IPS-NIHi7 (cell line): Measurements from ENCODE around the gene ECT2L.

Source experiments
- DNase-seq: peaks from one replicate; pipeline ENCODE4 v3.0.0; 2012; ENCODE audit warnings: mixed read lengths; ENCODE audit errors: extremely low spot score

ECT2L gene

DNA sequence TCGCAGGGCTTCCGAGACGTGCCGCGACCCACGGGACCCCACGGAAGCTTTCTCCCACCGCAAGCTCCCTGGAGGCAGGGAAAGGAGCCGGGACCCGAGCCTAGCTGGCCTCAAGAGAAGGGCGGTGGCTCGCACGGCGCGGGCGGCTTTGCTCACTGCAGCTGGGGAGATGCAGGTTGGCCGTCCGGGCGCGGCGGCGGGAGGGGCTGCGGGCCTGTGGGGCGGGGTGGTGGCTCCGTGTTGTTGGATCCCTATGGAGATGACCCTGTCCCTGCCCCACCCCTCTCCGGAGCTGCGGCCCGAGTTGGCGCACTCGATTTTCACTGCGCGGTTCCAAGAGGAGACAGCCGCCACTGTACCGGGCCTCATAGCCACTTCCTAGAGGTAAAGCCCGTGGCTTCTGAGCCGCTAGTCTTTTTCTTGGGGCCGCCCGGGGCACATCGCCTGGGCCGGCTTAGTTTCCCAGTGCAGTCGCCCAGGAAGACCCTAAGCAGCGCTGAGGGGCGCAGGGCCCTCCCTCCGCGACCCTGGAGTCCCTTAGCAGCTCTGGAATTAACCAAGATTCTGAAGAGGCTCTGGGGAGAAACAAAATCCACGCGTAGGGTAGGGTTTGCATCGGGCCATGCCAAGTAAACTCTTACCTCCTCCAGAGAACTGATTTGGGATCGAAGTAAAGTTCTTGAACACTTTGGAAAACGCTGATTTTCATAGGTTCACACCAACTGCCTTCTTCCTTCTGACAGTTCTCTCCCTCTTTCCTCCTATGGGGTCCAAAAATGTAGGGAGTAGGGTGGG, at the start of gene ECT2L:
ECT2L (plus strand) TSS at position 279 of the 795 bp plus-strand sequence. CDS start 17,188 bp downstream, outside the sequence.
- DNase-seq, result peak; percentile 81

DNA sequence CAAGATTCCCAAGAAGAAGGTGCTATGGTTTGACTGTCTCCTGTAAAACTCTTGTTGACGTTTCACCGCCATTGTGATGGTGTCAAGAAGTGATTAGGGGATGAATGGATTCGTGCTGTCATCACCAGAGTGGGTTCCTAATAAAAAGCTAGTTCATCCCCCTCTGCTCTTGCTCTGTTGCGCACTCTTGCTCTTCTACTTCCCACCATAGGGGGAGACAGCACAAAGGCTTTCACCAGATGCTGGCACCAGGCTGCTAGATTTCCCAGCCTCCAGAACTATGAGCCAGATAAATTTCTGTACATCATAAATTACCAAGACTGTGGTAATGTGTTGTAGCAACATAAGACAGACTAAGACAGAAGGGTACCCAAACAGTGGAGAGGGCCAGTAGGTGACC, 43.9 kb upstream of the ECT2L start:
- DNase-seq, result peak; percentile 74

- no peak for DNase-seq
These were observed 38.8 kb upstream of the ECT2L start for GRCh38 chr6:138757136-138757535.

GRCh38 chr6:138765896-138766655, 29.8 kb upstream of the ECT2L start:
- DNase-seq, result peak; percentile 31

DNA sequence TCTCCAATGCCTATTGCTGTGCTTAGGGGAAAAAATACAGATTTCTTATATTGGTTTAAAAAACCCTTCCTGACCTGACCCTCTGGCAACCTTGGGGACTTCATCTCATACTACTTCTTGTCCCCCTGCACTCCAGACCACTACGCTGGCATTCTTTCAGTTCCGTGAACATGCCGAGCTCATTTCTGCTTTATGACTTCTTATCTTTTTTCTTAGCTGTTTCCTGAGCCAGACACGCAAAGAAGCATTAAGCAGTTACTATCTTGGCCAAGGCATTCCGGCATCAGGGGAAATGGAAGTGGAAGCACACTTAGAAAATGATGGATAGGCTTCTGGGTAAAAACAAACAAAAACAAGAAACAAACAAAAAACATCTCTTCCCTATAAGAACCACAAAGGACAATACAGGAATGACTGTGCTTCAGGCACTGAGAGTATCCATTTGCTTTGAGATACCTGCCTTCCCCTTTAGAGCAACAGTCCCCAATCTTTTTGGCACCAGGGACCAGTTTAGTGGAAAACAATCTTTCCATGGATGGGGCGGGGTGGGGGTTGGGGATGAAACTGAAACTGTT, 26.7 kb upstream of the ECT2L start:
- no peak for DNase-seq

- DNase-seq, result no peak
These were observed 23.2 kb upstream of the ECT2L start for GRCh38 chr6:138772596-138773176.

- peak; percentile 95 for DNase-seq
These were observed 22.5 kb upstream of the ECT2L start, which contains the start of gene CCDC28A for GRCh38 chr6:138773177-138774091. TSS of gene CCDC28A (plus strand) at chr6:138773769. CDS start at chr6:138776121, 2,352 bp downstream.

GRCh38 chr6:138774370-138774769, 21.5 kb upstream of the ECT2L start:
- DNase-seq, result no peak

- DNase-seq, result no peak
These were observed 19.2 kb upstream of the ECT2L start for GRCh38 chr6:138776659-138777058.

DNA sequence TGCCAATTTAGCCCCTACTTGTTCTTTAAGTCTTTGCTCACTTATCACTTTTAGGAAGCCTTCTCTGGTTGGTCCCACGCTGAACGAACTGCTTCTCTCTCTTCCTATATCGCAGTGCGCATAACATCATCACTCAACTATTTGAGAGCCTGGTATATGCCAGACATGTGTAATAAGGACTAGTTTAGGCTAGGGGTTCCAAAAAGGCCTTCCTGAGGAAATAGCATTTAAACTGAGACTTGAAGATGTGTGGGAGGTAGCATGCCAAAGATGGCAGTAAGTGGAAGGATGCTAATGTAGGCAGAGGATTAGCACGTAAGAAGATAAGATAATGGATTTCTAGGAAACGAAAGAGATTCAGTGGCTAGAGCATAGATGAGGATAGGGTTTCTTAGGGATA, 17.6 kb upstream of the ECT2L start:
- no peak for DNase-seq

GRCh38 chr6:138782243-138782642, 13.6 kb upstream of the ECT2L start:
- DNase-seq, result no peak

DNA sequence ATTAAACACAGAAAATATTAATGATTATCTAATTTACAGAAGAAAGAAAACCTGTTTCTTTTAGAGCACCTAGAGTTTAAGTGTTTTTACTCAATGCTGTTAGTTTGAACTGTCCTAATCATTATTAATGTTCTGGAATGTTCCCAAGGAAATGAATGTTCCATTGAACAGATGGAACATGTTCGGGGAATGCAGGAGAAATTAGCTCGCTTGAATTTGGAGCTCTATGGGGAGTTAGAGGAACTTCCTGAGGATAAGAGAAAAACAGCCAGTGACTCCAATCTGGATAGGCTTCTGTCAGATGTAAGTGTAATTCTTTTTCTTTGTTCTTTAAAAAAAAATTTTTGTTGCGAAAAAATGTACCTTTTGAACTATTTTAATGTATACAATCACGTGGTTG, 10.8 kb upstream of the ECT2L start:
- no peak for DNase-seq

DNA sequence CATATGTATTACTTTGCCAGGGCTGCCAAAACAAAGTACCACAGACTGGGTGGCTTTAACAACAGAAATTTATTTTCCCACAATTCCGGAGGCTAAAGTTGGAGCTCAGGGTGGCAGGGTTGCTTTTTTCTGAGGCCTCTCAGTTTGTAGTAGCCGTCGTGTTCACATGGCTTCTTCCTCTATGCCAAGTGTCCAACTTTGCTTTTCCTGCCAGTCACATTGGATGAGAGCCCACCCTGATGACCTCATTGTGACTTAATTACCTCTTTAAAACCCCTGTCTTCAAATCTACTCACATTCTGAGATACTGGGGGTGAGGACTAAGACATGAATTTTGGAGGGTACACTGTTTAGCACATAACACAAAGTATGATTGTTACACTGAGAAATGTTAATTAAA, 9.9 kb upstream of the ECT2L start:
- no peak for DNase-seq

GRCh38 chr6:138787138-138787537, 8.7 kb upstream of the ECT2L start:
- no peak for DNase-seq

DNA sequence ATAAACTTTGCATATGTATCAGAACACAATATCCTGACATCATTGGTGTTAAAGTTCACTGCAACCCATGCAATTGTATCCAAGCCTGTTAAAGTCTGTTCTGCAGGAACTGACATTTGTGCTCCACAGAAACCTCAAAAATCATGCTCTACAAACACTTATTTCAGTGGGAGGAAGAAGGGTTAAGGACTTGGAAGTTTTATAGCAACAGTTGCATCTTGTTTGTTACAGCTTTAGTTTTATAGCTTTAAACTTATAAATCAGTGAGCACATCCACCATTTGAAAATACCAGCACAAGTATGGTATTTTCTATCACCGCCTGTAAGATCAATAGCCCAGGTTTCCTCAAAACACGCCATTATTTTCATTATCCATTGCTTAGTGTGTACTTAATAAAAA, 884 bp downstream of the ECT2L start:
- DNase-seq, result no peak

DNA sequence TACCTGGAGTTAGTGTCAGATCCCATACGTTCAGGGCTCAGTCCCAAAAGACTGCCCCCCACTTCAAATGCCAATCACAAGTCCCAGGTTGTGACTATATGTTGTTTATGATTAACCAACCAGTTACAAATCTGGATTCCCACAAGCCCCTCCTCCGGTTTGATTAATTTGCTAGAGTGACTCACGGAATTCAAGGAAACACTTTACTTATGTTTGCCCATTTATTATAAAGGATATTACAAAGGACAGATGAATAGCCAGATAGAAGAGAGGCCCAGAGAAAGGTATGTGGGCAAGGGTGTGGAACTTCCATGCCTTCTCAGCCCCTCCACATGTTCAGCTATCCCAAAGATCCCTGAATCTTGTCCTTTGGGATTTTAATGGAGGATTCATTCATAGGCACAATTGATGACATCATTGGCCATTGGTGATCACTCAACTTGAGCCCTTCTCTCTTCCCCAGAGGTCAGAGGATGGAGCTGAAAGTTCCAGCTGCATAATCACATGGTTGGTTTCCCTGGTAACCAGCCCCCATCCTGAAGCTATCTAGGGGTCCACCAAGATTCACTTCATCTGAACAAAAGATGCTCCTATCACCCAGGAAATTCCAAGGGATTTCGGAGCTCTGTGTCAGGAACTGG, 2.0 kb downstream of the ECT2L start:
- DNase-seq, result no peak

DNA sequence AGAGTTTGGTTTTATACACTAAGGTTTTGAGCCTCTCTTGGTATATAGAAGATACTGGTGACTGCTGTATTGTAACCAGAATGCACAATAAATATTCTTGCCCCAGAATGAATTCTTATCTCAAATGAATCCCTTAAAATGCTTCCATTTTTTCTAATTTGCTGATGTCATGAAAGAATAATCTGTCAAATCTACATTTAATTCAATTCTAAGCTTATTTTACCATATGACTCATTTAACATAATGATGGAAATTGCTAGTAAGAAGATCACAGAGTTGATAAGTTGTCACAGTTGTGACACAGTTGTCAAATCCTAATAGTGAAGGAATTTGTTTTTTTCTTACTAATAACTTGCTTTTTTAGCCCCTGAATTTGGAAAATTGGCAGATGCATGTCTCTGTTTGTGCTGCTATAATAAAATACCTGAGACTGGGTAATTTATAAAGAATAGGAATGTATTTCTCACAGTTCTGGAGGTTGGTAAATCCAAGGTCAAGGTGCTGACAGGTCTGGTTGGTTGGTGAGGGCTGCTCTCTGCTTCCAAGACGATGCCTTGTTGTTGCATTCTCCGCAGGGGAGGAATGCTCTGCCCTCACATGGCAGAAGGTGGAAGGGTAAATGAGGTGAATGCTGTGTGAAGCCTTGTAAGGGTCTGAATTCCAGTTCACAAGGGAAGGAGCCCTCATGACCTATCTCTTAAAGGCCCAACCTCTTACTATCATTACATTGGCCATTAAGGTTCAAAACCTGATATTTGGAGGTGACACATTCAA, 4.7 kb downstream of the ECT2L start:
- peak; percentile 53 for DNase-seq

DNA sequence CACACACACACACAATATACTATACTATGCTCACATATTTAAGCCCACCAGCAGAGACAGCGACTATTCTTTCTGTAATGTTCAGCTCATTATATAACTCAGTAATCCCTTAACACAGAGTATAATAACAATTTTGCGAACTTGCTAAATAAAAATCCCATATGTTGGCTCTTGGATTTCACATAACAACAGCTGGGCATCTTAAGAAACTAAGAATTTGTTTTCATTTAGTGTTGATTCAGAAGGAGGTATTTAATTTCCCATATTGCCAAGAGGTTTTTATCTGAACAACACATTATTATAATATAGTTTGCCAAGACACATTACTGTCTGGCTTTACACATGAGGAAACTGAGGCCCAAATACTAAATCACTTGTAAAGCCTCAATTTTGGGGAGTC, 7.4 kb downstream of the ECT2L start:
- DNase-seq, result no peak

- DNase-seq, result no peak
These were observed 8.0 kb downstream of the ECT2L start for GRCh38 chr6:138803861-138804260.
